Activated B cell treated with CpG ODN at 0.5 μM for 24 hours (primary cell): Measurements from ENCODE around the gene APMAP. TPM values are rescaled to one million over a fixed set of nuclear protein-coding genes. Genes with fewer than 3 reads are reported as not detected.

ENCODE experiments used
- ATAC-seq: fragments of 200-7000 bp; cut with Tn5 transposase; one replicate; pipeline ENCODE4 v1.10.0; 2021; ENCODE audit warnings: low read depth, mild to moderate bottlenecking, moderate library complexity
- CTCF ChIA-PET: fragments of 350-600 bp; sonication (Branson Sonifier 250); formaldehyde crosslinking; loops from one replicate; lab custom pipeline; 2021; ENCODE audit warnings: antibody characterized with exemption; lab: Charles Lee
- POLR2A ChIA-PET: fragments of 350-600 bp; sonication (Branson Sonifier 250); formaldehyde crosslinking; loops from one replicate; lab custom pipeline; 2021; ENCODE audit warnings: antibody characterized with exemption; lab: Charles Lee
- DNase-seq: peaks from one replicate; pipeline ENCODE4 v3.0.0; 2022
- H3K27ac Mint-ChIP-seq: one replicate; pipeline ENCODE4 v1.8.0; 2020; ENCODE audit warnings: mixed read lengths
- H3K27me3 Mint-ChIP-seq: one replicate; pipeline ENCODE4 v1.8.0; 2021; ENCODE audit warnings: mixed read lengths
- H3K36me3 Mint-ChIP-seq: one replicate; pipeline ENCODE4 v1.8.0; 2021; ENCODE audit warnings: low read depth, mixed read lengths
- H3K4me1 Mint-ChIP-seq: one replicate; pipeline ENCODE4 v1.8.0; 2021; ENCODE audit warnings: mixed read lengths
- H3K4me3 Mint-ChIP-seq: one replicate; pipeline ENCODE4 v1.8.0; 2020; ENCODE audit warnings: mild to moderate bottlenecking, mixed read lengths
- H3K9me3 Mint-ChIP-seq: one replicate; pipeline ENCODE4 v1.8.0; 2020; ENCODE audit warnings: mixed read lengths
- CTCF ChIP-seq: fragments of 200-600 bp; IDR thresholded peaks from one replicate; pipeline ENCODE4 v1.8.0; 2022; ENCODE audit warnings: antibody characterized with exemption, mild to moderate bottlenecking
- intact Hi-C: fragments of 100-400 bp; cut with micrococcal nuclease; formaldehyde crosslinking; loops from one replicate; pipeline ENCODE4 v1.15.1; 2024
- total RNA-seq: library from RNA; stranded (reverse); gene quantifications from 2 replicates; pipeline ENCODE4 v1.2.3, GENCODE V29; 2022

Gene APMAP
- total RNA-seq, 1 donor from 2014 or later: 22.3 TPM

- H3K4me3 Mint-ChIP-seq: no peak overlapping the region
- DNase-seq: no peak
- ChIA-PET POLR2A (no interaction called here), CTCF (no interaction called here)
- no peaks in the 10 kb centered on the region for H3K27me3 Mint-ChIP-seq
- peaks cover 18% of the 10 kb centered on the region for H3K4me1 Mint-ChIP-seq
- peaks cover 46% of the 10 kb centered on the region for H3K36me3 Mint-ChIP-seq
- H3K27ac Mint-ChIP-seq: no peak overlapping the region
- intact Hi-C loops: no loop called here
- no peak for TF ChIP-seq CTCF
- H3K9me3 Mint-ChIP-seq: no peaks in the 10 kb centered on the region
- no peak for ATAC-seq
Observed at GRCh38 chr20:24958506-24959385, 33.8 kb downstream of the APMAP start.

GRCh38 chr20:24957326-24958016, 35.1 kb downstream of the APMAP start:
- ChIA-PET POLR2A (no interaction called here), CTCF (no interaction called here)
- intact Hi-C loops: no loop called here
- TF ChIP-seq CTCF: no peak
- Mint-ChIP-seq H3K27me3 (no peaks in the 10 kb centered on the region), H3K27ac (no peak overlapping the region), H3K4me1 (peaks cover 19% of the 10 kb centered on the region), H3K36me3 (peaks cover 33% of the 10 kb centered on the region), H3K4me3 (no peak overlapping the region), H3K9me3 (no peaks in the 10 kb centered on the region)
- DNase-seq (no peak), ATAC-seq (no peak)

GRCh38 chr20:24956001-24956841, 36.3 kb downstream of the APMAP start:
- no peaks in the 10 kb centered on the region for H3K27me3 Mint-ChIP-seq
- no peak overlapping the region for H3K27ac Mint-ChIP-seq
- DNase-seq (no peak), ATAC-seq (no peak)
- TF ChIP-seq CTCF: no peak
- intact Hi-C loops: no loop called here
- no peaks in the 10 kb centered on the region for H3K9me3 Mint-ChIP-seq
- CTCF ChIA-PET: no interaction called here
- peaks cover 21% of the 10 kb centered on the region for H3K36me3 Mint-ChIP-seq
- POLR2A ChIA-PET: interaction anchor here (0.7 kb wide), 1 partner anchor 158 kb away, joined by 5 read pairs; no protein-coding TSS in a partner anchor
- H3K4me3 Mint-ChIP-seq: no peak overlapping the region
- H3K4me1 Mint-ChIP-seq: peaks cover 19% of the 10 kb centered on the region

- Mint-ChIP-seq H3K9me3 (no peaks in the 10 kb centered on the region), H3K27me3 (peaks cover 2% of the 10 kb centered on the region), H3K4me1 (peaks cover 19% of the 10 kb centered on the region), H3K27ac (no peak overlapping the region), H3K36me3 (peaks cover 14% of the 10 kb centered on the region), H3K4me3 (peak overlapping the region; percentile 16)
- intact Hi-C loops: no loop called here
- ChIA-PET POLR2A (interaction anchor here (0.7 kb wide), 1 partner anchor 156 kb away, joined by 5 read pairs; no protein-coding TSS in a partner anchor), CTCF (interaction anchor here (0.9 kb wide), 1 partner anchor 35 kb away, joined by 3 read pairs; no protein-coding TSS in a partner anchor)
- ATAC-seq: peak; percentile 50
- DNase-seq: no peak
- TF ChIP-seq CTCF: no peak
Observed at GRCh38 chr20:24955045-24955444, 37.5 kb downstream of the APMAP start.
